UCSD-AML1 (cell line): ENCODE results near the gene NDE1.
A peak's percentile ranks its signal among the peaks of the same experiment; 100 is the strongest.

ENCODE experiments used
- DNase-seq: peaks from one replicate; lab custom pipeline; 2025; ENCODE audit not compliant: unreplicated experiment; lab: John Stamatoyannopoulos, UW

Gene NDE1

DNA sequence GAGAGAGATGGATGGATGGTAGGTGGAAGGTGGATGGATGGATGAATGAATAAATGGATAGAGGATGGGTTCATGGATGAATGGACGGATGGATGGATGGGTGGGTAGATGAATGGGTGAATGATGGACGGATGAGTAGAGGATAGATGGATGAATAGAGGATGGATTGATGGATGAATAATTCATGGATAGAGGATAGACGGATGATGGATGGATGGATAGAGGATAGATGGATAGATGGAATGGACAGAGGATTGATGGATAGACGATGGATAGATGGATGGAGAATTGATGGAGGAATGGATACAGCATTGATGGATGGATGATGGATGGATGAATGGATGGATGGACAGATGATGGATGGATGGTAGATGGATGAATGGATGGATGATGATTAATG, 115.1 kb downstream of the NDE1 start:
- DNase-seq: no peak

DNA sequence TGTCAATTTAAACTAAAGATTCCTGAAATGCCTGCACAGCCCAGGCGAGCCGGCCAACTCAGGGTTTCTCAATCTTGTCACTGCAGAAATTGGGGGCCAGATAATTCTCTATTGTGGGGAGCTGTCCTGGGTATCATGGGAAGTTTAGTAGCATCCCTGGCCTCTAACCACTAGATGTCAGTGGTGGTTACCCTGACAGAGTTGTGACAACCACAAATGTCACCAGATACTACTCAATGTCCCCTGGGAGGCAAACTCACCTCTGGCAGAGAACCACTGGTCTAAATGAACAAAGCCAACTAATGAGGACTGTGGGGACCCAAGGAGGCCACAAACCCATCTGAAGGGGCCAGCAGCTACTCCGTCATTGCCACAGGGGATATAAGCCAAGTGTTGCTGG, 115.8 kb downstream of the NDE1 start:
- DNase-seq: peak; percentile 21

DNA sequence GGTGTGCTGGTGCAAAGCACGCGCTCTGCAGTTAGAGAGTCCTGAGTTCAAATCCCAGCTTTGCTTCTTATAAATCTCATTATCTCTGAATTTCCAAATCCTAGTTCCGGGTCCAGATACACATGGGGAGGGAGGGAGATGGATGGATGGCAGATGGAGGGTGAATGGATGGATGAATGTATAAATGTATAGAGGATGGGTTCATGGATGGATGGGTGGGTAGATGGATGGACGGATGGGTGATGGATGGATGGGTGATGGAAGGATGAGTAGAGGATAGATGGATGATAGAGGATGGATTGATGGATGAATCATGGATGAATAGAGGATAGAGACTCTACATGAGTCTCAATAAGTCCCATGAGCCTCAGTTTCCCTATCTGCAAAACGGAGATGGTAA, 116.9 kb downstream of the NDE1 start:
- no peak for DNase-seq

DNA sequence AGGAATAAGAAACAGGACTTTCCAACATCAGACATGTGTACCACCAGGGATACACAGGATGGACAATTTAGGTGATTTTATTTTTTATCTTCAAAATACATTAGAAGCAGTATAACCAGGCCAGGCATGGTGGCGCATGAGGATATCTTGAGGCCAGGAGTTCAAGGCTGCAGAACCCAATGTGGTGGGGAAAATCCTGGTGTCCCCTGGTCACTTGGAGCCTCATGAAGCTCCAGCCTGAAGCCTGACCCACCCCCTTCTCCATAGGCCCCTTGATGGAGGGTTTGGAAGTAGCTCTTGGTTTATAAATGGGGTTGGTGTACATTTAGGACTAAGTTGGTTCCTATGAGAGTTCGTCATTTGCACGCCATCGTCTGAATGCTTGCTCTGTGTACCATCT, 118.2 kb downstream of the NDE1 start:
- DNase-seq: no peak

DNA sequence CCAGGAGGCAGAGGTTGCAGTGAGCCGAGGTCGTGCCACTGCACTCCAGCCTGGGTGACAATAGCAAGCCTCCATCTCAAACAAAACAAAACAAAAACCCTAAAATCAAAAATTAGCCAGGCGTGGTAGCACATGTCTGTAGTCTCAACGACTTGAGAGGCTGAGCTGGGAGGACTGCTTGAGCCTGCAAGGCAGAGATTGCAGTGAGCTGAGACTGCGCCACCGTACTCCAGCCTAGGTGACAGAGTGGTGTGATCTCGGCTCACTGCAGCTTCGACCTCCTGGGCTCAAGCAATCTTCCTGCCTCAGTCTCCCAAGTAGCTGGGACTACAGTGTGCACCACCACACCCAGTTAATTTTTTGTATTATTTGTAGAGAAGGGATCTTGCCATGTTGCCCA, 119.2 kb downstream of the NDE1 start:
- DNase-seq: no peak

DNA sequence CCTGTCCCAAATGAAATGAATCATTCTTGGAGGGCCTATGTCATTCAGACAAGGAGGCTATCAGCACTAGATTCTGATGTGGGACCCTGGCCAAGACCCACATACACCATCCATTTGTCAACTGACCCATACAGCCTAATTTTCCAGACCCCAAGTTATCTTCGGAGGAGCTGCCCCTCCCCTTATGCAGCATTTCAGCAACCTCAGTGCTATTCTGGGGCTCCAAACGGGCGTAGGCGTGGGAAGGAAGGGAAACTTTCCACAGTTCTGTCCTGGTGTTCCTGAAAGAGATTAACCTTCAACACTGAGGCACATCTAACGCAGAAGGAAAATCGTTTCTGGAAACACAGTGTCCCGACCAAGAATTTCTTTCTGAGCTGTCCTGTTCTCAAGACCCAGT, 120.1 kb downstream of the NDE1 start:
- no peak for DNase-seq

DNA sequence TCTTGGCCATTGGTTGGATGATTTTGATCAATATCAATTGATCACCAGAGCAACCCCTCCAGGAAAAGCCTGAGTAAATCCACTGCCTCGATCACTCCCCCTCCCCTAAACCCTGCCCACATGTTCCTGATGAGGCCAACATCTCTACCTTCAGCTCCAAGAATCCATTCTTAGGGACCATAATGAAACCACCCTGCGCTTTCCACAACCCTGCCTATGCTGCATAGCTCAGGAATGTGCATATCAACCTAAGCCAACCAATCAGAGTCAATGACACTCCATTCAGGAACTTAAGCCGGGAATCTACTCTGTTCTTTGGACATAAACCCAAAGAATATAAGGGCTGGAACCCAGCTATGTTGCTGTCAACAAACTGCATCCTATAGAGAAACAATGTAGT, 120.5 kb downstream of the NDE1 start:
- DNase-seq: no peak

DNA sequence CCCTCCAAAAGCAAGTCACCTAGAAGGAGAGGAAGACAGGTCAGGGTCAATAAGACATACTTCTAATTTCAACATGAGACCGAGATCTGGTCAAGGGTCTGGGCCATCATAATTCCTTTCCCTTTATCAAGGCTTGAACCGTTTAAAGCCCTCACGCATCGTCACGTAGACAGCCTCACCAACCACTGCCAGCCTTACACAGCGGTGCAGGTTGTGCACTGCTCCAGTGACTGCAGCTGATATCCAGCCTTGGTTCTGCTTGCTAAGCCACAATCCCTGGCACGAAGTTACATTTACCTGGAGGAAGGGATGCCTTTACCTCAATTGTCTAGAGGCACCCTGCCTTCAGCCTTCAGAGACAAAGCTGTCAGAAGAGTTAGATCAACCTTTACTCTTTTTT, 121.6 kb downstream of the NDE1 start:
- DNase-seq: no peak

DNA sequence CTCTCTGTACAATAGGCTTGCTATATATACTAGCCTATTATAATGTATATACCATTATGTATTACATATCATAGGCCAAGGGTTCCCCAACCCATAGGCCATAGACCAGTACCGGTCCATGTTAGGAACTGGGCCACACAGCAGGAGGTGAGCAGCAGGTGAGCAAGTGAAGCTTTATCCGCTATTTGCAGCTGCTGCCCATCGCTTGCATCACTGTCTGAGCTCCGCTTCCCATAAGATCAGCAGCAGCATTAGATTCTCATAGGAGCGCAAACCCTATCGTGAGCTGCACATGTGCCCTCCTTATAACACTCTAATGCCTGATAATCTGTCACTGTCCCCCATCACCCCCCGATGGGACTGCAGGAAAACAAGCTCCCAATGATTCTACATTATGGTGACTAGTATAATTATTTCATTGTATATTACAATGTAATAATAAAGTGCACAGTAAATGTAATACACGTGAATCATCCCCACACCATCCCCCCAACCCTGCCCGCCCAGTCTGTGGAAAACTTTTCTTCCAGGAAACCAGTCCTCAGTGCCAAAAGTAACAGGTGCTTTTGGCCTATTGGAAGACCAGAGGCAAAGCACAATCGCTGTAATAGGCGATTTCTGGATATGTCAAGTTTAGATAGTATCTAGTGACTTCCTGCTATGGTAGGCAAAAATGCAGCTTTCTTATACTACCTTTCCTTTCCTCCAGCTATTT, 122.7 kb downstream of the NDE1 start:
- DNase-seq: no peak

DNA sequence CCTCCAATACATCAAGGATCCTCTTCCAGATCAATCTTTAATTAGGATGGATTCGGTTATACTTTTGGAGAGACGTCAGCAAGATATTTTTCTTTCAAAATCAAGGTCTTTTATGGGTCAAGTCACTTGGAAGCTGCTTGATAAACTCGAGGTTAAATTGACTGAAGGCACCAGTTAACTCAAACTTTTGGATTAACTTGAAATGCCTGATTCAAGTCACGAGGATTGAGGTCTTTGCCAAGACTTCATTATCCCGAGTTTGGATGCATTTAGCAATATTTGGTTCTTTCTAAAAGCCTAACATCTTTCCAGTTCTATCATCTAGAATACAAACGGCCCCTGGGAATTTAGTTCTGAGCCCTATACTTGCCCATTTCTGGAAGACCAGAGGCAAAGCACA, 123.9 kb downstream of the NDE1 start:
- no peak for DNase-seq

DNA sequence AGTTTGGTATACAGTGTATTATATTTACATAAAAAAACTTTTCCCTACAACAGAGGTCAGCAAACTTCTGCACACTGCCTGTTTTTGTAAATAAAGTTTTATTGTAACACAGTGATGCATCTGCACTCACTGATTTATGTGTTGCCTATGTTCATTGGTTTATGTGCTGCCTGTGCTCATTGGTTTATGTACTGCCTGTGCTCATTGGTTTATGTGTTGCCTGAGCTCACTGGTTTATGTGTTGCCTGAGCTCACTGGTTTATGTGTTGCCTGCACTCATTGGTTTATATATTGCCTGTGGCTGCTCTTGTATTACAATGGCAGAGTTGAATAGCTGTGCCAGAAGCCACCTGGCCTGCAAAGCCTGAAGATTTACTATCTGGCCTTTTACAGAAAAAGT, 125.2 kb downstream of the NDE1 start:
- no peak for DNase-seq

DNA sequence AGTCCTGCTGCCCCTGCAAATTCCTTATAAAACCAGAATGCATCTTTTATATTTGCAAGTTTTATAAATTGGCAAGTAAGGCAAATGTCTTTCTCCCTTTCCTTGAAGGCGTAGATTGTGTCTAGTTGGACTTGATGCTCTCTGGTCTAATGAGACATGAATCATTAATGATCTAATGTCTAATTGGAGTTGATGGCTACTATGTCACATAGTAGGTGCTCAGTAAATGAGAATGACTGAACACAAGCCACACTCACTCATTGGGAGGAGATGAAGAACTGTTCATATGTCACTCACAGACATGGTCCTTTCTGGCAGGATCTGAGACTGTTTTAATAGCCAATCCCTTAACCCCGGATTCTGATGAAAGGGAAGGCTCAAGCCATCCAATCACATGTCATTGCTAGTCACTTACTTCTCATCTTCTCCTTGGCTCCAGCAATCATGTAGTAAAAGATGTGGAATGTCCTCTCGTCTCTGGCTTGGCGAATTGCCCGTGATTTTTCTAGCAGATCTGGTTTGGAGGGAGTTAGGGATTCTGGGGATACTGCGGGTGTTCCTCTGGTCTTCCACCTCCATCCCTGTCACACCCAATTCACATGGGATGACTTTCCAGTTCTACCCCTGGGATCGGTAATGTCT, 125.7 kb downstream of the NDE1 start:
- DNase-seq: no peak
